Prostate gland (tissue), 2 donors: ENCODE data around the gene SMYD3. TPM values are rescaled to one million over a fixed set of nuclear protein-coding genes. Genes with fewer than 3 reads are reported as not detected.

ENCODE experiments used
- DNase-seq: peaks from one replicate; pipeline ENCODE4 v3.0.0-alpha.2; 2019; ENCODE audit warnings: low spot score
- H3K27ac ChIP-seq, 2 donors: fragments of 200-600 bp; sonication (generic); 2 replicates each; pipeline ENCODE4 v1.5.1; 2017 to 2019
- H3K27me3 ChIP-seq: fragments of 200-600 bp; sonication (generic); replicated peaks from 2 replicates; pipeline ENCODE4 v1.5.1; 2019; ENCODE audit not compliant: insufficient read depth
- H3K36me3 ChIP-seq, 2 donors: fragments of 200-600 bp; sonication (generic); 1 replicate in 1 of 2; 2 replicates in 1 of 2; pipeline versions ENCODE4 v1.5.1 to v1.8.1; 2017 to 2019
- H3K4me1 ChIP-seq: fragments of 200-600 bp; sonication (generic); replicated peaks from 2 replicates; pipeline ENCODE4 v1.5.1; 2019
- H3K4me3 ChIP-seq, 2 donors: fragments of 200-600 bp; sonication (generic); 2 replicates each; pipeline ENCODE4 v1.5.1; 2017 to 2019
- H3K9me3 ChIP-seq: fragments of 200-600 bp; sonication (generic); 2 replicates; pipeline ENCODE4 v1.5.1; 2017
- CTCF ChIP-seq, 4 experiments: fragments of 200-600 bp in 2 of 4; fragments of 450-650 bp in 2 of 4; sonication (generic) in 2 of 4; IDR thresholded peaks; 1 replicate in 3 of 4; 2 replicates in 1 of 4; pipeline ENCODE4 v1.5.1; 2016 to 2019; ENCODE audit warnings: antibody characterized with exemption in 4 of 4, mild to moderate bottlenecking in 2 of 4, moderate library complexity in 2 of 4
- POLR2A ChIP-seq: fragments of 450-650 bp; IDR thresholded peaks from one replicate; pipeline ENCODE4 v1.6.1; 2016; ENCODE audit warnings: antibody characterized with exemption, mild to moderate bottlenecking
- POLR2AphosphoS5 ChIP-seq: sonication (generic); formaldehyde crosslinking; IDR thresholded peaks from one replicate; pipeline ENCODE4 v1.6.1; 2017; ENCODE audit warnings: antibody characterized with exemption
- WGBS: methylation state at CpG from one replicate; pipeline ENCODE4 v1.1.5; 2018; 5-methylcytosine and 5-hydroxymethylcytosine counted together
- intact Hi-C: fragments of 100-400 bp; cut with DNase I; formaldehyde crosslinking; loops from one replicate; pipeline ENCODE4 v1.14.2; 2022
- total RNA-seq, 2 donors: library from RNA; depleted of rRNA; stranded (reverse); fragments of >200 nt; gene quantifications; one replicate each; pipeline ENCODE4 v1.1.0, GENCODE V29; 2016

Gene SMYD3
- total RNA-seq, 2 donors from 2014 or later: 19.8 to 23.9 TPM

- intact Hi-C loops: no loop called here
- DNase-seq: no peak
- H3K27me3 ChIP-seq: no peaks in the 10 kb centered on the region
- H3K36me3 ChIP-seq: no peaks in the 10 kb centered on the region
- 90% methylated on average over 3 of the region's 3 CpGs for WGBS
- H3K9me3 ChIP-seq: no peaks in the 10 kb centered on the region
- H3K4me3 ChIP-seq: no peak overlapping the region
- TF ChIP-seq CTCF (IDR thresholded peaks at IDR 0.05) (no peak), POLR2A (no peak), POLR2AphosphoS5 (no peak)
- no peak overlapping the region for H3K27ac ChIP-seq
- no peaks in the 10 kb centered on the region for H3K4me1 ChIP-seq
Measured at GRCh38 chr1:246318622-246319021, 188.5 kb downstream of the SMYD3 start.

DNA sequence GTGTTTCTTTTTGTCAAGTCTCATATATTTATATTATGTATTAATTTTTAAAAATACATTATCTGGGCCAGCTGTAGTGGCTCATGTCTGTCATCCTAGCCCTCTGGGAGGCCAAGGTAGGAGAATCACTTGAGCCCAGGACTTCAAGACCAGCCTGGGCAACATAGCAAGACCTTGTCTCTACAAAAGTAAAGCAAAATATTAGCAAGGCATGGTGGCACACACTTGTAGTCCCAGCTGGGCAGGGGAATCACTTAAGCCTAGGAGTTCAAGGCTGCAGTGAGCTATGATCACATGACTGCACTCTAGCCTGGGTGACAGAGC, 189.1 kb downstream of the SMYD3 start:
- Histone ChIP-seq H3K27ac (no peak overlapping the region), H3K4me1 (no peaks in the 10 kb centered on the region), H3K4me3 (no peak overlapping the region), H3K9me3 (no peaks in the 10 kb centered on the region), H3K27me3 (no peaks in the 10 kb centered on the region), H3K36me3 (no peaks in the 10 kb centered on the region)
- intact Hi-C loops: no loop called here
- no peak for TF ChIP-seq POLR2AphosphoS5
- TF ChIP-seq POLR2A: no peak
- TF ChIP-seq CTCF (IDR thresholded peaks at IDR 0.05): no peak
- DNase-seq: no peak

DNA sequence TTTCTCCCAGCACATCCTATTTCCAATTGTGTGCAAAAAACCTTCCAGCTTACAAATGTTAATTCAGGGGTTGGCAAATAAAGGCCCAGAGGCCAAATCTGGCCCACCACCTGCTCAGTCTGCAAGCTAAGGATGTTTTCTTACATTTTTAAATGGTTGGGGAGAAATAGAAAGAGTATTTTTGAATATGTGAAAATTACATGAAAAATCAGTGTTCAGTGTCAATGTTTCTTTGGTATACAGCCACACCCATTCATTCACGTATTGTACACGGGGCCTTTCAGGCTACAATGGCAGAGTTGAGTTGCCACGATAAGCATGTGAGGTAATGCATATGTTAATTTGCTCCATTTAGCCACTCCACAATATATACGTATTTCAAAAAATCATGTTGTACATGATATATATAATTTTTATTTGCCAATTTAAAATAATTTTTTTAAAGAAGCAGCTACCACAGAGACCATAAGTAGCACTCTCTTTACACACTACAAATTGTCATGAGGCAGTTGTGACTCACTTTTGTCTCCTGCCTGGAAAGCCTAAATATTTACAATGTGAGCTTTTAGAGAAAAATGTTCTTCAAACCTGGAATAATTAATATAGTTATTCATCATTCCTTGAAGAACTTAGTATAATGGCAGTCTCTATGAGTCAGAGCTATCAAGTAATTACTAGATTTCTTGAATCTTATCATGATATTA, 189.6 kb downstream of the SMYD3 start:
- Histone ChIP-seq H3K27ac (no peak overlapping the region), H3K4me1 (no peaks in the 10 kb centered on the region), H3K4me3 (no peak overlapping the region), H3K9me3 (no peaks in the 10 kb centered on the region), H3K27me3 (no peaks in the 10 kb centered on the region), H3K36me3 (no peaks in the 10 kb centered on the region)
- WGBS: 97% methylated on average over 4 of the region's 4 CpGs
- TF ChIP-seq POLR2A (no peak), CTCF (IDR thresholded peaks at IDR 0.05) (no peak), POLR2AphosphoS5 (no peak)
- no peak for DNase-seq
- intact Hi-C loops: no loop called here

- 96% methylated on average over 13 of the region's 13 CpGs for WGBS
- intact Hi-C loops: no loop called here
- no peak for DNase-seq
- Histone ChIP-seq H3K27me3 (no peaks in the 10 kb centered on the region), H3K4me3 (no peak overlapping the region), H3K27ac (no peak overlapping the region), H3K4me1 (no peaks in the 10 kb centered on the region), H3K36me3 (no peaks in the 10 kb centered on the region), H3K9me3 (no peaks in the 10 kb centered on the region)
- TF ChIP-seq POLR2AphosphoS5 (no peak), CTCF (IDR thresholded peaks at IDR 0.05) (no peak), POLR2A (no peak)
Measured at GRCh38 chr1:246311461-246311860, 195.6 kb downstream of the SMYD3 start.

GRCh38 chr1:246309247-246309884, 197.7 kb downstream of the SMYD3 start:
- 95% methylated on average over 3 of the region's 3 CpGs for WGBS
- Histone ChIP-seq H3K9me3 (no peaks in the 10 kb centered on the region), H3K27me3 (no peaks in the 10 kb centered on the region), H3K27ac (no peak overlapping the region), H3K36me3 (no peaks in the 10 kb centered on the region), H3K4me1 (no peaks in the 10 kb centered on the region), H3K4me3 (no peak overlapping the region)
- TF ChIP-seq POLR2A: no peak
- TF ChIP-seq POLR2AphosphoS5: no peak
- TF ChIP-seq CTCF (IDR thresholded peaks at IDR 0.05): no peak
- intact Hi-C loops: no loop called here
- no peak for DNase-seq
